CD4-positive, alpha-beta T cell treated with Interleukin-21 for 1 hour (primary cell): ENCODE results near the gene LY9.
A peak's percentile ranks its signal among the peaks of the same experiment; 100 is the strongest.
"Not testable (repeated sequence)": the region's sequence is repeated elsewhere in the genome, so short reads cannot be mapped to it uniquely, and the experiment has no call there.

Experiments used
- DNase-seq: peaks from one replicate; pipeline ENCODE4 v3.0.0-alpha.2; 2020

LY9 gene

DNA sequence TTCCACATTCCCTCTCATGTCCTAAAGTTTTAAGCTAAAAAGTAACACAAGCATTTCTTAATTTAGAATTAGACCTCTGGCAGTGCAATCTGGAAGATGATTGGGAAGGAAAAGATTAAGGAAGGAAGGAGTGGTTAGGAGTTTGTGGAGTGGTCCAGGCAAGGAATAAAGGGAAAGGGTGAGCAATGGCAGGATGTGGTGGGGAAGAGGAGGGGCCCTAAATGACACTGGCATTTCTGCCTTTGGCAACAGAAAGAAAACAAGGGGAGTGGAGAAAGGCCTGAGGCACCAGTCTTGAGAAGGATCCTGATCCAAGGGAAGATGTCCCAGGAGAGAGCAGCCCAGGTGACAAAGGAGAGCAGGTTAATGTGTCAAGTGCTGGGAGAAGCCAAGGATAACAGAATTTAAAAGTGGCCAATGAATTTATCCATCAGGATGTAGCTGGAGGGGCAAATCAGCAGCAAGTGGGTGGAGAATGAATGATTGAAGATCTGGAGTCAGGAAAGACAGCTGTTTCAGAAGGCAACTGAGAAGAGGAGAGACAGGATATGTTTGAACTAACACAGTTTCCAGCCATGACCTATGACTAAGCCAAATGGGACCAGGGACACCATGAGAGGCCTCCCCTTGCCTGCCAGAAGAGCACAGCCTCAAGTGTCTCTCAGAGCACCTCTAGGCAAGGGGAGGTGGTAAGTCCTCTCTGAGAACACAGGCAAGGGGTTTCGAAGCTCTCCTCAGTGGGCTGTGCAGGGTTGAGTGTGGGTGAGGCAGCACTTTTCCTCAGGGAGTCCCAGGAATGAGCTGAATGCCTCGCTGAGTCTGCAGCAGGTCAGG lies 20.9 kb upstream of the LY9 start:
- no peak for DNase-seq

DNA sequence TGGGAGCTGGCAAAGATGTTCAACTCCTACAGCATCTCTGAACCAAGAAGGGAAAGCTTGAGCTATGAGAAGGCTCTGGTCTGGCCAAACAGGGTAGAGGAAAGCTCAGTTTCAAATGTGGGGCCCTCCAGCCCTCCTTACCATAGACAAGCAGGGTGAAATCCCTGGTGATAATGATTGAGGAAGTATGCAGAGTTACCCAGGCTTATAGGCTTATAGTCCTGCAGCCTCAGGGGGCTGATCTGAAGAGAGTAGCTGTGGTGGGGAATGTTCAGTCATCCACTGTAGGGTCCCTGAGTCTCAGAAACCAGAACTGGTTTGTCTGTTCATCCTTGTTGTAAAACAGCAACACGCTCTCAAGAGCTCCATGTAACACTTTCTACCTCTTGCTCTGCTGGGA lies 19.8 kb upstream of the LY9 start:
- no peak for DNase-seq

DNA sequence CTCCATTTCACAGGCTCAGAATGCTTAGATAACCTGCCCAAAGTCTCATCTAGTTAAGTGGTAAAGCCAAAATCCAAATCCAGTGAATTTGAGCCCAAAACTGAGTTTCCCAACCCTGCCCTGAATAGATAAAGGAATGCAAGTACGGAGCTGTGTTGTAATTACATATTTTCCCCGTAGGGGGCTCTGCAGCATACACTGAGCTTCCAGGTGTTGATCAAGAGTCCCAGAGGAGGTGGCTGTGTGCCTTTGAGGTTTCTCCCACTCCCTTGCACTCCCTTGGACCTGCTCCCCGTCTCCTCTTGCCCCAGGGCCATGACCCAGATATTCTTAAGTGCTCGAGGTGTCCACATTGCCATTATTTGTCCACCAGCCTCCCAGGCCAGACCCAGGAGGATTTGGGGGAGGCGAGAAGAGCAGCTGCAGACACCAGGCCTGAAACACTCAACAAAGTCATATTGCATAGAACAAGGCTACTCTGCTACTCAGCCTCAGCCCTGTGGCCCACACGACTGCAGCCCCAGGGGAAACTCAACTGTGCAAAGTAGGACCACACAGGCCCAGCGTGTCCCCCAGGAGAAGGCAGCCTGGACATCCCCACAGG lies 18.4 kb upstream of the LY9 start:
- peak; percentile 78 for DNase-seq

DNA sequence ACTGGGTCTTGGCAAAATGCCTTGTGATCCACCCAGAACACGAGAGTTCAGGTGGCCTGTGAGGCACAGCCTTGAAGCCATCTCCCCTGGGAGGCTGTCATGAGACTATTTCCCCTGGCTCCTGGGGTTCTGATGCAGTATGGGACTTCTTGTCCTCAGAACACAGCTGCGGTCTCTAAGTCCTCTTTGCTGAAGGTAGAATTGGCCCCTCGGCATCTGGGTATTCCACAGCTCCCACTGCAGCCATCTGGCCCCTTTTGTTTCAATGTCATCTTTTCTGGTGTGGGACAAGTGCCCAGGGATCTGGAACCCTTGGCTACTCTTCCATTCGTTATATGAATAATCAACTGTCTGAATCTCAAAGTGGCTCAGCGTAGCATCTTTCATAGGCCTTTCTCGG lies 17.0 kb upstream of the LY9 start:
- DNase-seq = no peak

DNA sequence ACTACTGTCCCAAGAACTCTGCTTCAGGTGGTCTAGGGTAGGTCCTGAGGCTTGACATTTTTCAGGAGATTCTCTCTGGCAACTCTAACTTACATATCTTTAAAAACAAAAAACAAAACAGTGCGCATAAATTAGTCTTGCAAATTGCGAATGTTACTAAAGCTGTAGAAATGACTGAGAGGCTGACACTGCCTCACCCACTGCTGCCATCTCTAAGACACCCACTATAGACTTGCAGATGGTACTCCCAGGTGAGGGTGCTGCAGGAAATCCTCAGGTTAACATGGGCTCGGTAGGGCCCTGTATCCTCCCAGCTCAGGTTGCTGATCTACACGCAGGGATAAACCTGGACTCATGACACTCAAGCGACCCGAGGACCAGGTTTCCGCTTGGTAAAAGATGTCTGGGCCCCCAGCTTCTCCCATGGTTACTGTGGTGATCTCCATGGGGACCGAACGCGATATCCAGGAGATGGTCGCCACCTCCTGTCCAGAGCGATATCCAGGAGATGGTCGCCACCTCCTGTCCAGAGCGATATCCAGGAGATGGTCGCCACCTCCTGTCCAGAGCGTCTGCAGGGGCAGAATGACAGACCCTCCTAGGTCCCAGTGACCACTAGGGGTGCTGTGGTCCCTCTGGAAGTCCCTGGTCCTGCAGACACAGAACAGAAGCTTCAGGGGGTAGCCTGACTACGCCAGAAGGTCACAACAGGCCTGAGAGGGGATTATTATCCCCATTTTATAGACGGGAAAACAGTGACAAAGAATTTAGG lies 16.2 kb upstream of the LY9 start:
- DNase-seq = peak; percentile 47

DNA sequence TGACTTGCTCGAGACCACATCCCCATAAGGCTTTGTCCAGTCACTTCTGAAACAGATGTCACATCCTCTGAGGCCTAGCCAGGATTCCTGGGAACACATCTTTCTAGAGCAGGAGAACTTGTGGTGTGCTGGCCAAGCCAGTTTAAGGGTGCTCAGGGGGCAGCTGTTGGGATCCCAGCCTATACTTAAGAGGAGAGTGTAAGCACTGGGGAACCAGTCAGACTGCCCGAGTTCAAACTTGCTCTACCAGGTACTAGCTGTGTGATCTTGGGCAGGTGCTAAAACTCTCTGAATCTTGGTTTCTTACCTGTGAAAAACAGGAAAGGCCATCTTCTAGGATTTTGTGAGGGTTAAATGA lies 15.6 kb upstream of the LY9 start:
- DNase-seq = no peak

DNA sequence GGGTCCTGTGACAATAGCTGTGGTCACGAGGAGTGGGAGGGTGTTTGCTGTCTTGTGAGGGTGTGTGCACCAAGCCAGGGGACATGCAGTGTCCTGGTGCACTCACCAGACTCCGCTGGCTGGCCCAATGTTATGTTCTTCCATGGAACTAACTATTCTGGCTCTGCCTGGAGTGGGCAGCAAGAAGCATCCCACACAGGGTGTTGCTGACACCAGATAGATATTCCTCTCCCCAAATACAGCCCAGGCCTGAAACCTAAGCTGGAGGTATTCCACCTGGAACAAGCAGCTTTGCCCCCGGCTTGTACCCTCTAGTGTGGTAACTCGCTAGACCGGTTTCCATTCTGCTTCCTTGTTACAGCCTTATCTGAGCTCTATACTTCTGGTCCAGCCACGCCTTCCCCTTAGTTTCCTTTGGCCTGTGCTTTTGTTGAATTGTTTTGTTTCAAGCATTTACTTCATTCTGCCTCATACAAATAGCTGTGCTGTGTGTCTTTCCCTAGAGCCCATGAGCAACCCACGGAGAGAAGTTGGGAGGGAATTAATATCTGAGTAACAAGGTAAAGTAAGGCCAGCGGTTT lies 14.7 kb upstream of the LY9 start:
- no peak for DNase-seq

DNA sequence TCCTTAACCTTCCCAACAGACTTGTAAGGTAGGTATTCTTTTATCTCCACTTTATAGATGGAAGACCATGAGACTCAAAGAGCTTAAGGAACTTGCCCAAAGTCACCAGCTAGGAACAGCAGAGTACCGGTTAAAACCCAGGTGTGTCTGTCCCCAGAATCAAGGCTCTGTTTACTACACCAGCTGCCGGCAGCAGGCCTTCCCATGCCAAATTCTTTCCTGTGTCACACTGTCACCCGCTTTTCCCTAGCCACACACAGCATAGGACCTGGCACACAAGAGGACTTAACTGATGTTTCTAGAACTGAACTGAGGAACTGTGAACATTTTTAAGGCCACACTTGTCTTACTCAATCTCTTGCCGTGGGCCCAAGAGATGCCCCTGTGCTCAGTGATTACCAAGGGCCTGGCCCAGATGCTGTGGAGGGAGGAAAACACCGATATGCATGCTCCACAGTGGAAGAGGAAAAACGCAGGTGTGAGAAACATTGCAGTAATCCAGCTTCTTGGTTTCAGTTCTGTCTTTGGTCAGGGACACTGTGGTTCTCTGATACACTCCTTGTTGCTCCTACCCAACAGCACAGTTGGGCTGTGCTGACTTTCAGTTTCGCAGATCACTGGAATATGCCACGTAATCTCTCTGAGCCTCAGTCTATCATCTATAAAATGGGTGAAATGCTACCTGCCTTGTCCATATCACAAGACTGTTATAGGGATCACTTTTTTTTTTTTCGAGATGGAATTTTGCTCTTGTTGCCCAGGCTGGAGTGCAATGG lies 13.9 kb upstream of the LY9 start:
- peak; percentile 49 for DNase-seq

DNA sequence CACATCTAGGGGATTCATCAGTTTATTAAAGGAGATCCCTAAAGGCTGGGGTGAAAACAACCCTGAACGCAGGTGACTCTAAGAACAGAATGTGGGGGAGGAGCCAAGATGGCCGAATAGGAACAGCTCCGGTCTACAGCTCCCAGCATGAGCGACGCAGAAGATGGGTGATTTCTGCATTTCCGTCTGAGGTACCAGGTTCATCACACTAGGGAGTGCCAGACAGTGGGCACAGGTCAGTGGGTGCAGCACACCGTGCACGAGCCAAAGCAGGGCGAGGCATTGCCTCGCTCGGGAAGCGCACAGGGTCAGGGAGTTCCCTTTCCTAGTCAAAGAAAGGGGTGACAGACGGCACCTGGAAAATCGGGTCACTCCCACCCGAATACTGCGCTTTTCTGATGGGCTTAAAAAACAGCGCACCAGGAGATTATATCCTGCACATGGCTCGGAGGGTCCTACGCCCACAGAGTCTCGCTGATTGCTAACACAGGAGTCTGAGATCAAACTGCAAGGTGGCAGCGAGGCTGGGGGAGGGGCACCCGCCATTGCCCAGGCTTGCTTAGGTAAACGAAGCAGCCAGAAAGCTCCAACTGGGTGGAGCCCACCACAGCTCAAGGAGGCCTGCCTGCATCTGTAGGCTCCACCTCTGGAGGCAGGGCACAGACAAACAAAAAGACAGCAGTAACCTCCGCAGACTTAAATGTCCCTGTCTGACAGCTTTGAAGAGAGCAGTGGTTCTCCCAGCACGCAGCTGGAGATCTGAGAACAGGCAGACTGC lies 12.8 kb upstream of the LY9 start:
- DNase-seq = not testable (repeated sequence)

DNA sequence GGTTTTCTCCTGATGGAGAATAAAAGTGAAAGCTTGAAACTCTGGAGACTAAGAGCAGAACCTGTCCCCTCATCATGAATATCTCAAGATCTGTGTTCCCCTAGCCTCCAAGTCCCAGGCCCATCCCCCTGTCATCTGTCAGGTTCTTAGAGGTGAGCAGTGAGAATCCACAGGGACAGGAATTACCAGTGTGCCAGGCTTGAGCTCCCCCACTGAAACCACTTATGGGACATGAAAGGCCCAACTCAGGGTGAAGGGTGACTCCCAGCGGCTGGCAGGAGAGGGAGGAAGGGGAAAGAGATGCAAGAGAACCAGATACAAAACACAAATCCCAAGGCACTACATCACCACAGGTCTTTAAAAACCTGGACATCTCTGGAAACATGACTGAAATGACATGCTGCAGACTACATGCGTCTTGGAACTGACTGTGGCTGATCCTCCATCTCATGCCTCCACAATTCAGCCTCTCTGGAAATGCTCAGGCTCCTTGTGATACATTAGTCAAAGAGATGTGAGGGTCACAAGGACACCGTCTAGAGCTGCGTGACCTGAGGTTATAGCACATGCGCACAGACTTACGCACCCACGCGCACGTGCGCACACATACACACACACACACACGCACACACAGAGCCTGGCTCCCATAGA lies 6.8 kb upstream of the LY9 start:
- DNase-seq = no peak

DNA sequence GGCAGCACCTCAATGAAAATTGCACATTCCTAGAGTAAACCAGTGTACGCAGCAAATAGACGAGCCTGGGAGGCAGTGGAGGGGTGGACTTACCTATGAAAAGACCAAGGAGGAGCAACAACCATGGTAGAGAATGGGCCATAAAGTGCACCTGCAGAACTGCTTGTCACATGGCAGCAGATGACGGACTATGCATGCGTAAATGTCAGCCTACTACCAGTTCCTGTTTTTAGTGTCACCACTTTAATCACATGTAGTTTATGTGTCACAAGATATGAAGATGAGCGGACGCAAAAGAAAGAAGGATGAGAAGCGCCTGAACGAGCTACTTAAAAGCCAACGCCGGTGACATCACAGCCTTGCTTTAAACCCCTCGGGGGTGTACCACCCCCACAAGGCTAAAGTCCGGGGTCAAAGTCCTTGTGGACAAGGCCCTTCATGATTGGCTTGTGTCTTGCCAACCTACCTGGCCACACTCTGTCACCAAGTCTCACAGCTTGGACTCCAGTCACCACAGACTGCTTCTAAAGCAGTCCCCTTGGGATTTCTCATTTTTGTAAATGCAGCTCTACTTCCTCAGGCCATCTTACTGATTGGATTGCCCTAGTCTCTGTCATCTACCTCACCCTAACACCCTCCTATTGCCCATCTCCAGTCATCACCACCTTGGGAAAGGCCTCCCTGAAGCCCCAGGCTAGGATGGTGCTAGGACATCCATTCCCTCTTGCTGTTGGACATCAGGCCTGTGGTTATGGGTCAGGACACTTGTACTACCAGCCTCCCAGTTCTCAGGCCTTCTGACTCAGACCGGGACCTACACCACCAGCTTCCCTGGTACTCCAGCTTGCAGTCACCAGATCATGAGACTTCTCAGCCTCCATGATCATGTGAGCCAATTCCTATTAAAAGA lies 6.0 kb upstream of the LY9 start:
- DNase-seq = no peak

DNA sequence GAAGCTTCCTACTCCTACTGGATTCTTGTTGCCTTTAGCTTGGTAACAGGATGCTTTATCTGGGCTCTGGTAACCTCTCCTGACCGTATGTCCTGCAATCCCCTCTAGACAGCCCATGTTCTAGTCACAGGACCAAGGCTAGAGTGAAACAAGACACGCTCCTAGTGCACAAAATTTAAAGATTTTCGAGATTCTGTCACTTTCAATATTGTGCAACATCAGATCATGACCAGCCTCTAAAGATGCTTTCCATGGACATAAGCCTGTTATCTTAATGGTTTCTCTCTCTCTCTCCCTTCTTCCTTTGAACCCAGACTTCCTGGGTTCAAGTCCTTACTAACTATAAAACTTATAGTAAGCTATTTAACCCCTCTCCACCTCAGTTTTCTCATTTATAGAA lies 1.6 kb upstream of the LY9 start:
- no peak for DNase-seq

DNA sequence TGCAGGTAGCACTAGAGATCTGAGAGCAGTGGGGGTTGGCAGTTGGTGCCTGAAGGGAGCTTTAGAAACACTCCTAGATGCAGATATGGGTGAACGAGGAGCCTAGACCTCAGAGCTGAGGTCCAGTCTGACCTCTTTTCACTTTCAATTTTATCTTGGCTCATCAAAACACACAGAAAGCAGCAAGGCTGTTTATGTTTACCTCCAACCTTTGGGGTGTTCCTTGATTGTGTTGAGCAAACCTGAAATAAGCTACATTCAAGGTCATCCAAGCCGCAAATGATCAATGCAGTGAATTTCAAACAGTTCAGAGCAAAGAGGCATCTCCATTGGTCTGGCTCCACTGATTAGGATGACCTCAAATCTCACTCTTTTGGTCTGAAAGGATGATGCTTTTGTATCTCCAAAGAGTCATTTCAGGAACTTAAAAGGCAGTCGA lies 1.3 kb downstream of the LY9 start:
- peak; percentile 17 for DNase-seq

DNA sequence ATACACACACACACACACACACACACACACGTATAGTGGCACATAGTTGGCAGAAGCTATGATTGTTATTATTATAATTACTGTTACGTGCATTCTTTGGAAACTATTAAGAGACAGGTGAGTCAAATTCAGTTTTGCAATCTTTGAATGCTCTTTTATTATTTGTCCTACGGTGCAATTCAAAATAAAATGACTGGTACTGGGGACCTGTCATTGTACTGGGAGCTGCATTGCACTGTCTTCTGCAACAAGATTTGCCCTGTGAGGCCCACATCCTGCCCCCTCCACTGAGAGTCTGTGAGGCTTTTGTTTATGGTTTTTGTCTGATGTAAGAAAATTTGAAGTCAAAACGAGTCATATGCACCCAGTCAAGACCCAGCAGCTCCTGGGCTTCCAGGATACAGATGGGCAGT lies 1.9 kb downstream of the LY9 start:
- peak; percentile 69 for DNase-seq

DNA sequence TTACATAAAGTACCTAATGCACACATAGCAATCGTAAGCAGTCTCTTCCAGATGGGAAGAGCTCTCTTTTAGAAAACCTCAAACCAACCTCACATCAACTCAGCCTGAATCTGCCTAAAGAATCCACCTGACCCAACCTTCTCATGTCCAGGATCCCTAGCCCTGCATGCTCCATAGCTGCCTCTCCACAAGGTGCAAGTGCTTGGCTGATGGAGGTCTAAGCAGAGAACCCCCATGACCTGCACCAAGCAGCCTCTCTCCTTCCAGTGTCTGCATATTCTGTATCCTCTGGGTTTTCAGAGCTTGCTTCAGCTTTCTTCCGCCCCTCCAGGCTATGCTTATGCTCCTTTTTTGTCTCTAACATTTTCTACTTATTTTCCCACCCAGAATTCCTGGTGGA lies 2.5 kb downstream of the LY9 start:
- DNase-seq = no peak

DNA sequence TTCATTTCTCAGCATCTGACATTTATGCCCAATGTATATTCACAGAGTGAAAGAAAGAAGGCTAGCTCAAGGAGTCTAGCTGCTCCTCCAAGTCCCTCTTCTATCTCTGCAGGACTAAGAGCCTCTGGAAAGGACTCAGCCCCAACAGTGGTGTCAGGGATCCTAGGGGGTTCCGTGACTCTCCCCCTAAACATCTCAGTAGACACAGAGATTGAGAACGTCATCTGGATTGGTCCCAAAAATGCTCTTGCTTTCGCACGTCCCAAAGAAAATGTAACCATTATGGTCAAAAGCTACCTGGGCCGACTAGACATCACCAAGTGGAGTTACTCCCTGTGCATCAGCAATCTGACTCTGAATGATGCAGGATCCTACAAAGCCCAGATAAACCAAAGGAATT lies 3.7 kb downstream of the LY9 start:
- DNase-seq = no peak

DNA sequence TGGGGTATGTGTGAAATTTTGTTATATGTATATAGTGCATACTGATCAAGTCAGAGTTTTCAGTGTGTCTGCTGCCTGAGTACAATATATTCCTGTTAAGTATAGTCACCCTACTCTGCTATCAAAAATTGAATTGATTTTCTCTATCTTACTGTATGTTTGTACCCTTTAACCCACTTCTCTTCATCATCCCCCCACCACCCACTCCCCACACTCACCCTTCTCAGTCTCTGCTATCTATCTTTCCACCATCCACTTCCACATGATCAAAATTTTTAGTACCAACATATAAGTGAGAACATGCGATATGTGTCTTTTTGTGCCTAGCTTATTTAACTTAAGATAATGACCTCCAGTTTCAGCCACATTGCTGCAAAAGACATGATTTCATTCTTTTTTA lies 4.2 kb downstream of the LY9 start:
- no peak for DNase-seq

DNA sequence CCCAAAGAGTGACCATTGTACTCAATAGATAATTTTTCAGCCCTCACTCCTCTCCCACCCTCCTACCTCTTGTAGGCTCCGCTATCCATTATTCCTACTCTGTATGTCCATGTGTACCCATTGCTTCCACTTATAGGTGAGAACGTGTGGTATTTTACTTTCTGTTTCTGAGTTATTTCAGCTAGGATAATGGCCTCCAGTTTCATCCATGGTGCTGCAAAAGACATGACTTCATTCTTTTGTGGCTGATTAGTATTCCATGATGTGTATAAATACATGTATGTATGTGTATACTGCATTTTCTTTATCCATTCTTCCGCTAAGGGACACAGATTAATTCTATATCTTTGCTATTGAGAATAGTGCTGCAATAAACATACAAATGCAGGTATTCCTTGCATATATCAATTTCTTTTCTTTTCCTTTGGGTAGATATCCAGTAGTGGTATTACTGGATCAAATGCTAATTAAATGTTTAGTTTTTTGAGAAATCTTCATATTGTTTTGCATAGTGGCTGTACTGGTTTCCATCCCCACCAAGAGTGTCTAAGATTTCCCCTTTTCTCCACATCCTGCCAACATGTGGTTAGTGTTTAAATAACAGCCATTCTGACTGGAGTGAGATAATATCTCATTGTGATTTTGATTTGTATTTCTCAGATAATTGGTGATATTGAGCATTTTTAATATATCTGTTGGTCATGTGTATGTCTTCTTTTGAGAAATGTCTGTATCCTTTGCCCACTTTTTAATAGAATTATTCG lies 4.9 kb downstream of the LY9 start:
- peak; percentile 58 for DNase-seq

DNA sequence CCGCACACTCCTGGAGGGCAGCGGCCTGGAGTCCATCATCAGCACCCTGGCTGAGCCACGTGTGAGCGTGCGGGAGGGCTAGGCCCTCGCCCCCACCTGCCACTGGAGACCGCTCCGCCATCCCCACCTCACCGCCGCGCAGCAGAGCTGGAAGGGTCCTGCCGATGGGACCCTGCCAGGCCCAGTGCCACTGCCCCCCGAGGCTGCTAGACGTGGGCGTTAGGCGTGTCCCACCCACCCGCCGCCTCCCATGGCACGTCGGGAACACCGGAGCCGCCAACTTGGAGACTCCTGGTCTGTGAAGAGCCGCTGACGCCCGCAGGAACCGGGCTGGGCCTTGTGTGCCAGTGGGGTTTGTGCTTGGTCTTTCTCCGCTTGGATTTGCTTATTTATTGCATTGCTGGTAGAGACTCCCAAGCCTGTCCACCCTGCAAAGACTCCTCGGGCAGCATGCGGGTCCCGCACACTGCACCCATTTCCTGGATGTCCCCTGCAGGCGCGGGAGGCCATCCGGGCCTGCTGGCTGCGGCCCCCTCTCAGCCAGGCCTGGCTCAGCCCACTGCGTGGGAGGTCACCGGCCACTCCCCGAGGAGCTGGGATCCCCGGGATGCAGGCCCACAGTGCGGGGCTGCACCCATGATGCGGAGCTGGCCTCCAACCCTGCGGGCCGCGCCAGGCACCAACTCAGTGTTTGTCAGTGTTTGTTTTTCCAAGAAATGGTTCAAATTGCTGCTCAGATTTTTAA lies 6.0 kb downstream of the LY9 start:
- no peak for DNase-seq
